HG03558 (cell line): Measurements from ENCODE around the gene PDLIM7.

Source experiments
- ATAC-seq: cut with Tn5 transposase; IDR thresholded peaks from one replicate; pipeline ENCODE4 v1.9.1; 2021; ENCODE audit warnings: moderate number of reproducible peaks; ENCODE audit not compliant: unreplicated experiment; ENCODE audit errors: extremely low read depth

Gene PDLIM7

DNA sequence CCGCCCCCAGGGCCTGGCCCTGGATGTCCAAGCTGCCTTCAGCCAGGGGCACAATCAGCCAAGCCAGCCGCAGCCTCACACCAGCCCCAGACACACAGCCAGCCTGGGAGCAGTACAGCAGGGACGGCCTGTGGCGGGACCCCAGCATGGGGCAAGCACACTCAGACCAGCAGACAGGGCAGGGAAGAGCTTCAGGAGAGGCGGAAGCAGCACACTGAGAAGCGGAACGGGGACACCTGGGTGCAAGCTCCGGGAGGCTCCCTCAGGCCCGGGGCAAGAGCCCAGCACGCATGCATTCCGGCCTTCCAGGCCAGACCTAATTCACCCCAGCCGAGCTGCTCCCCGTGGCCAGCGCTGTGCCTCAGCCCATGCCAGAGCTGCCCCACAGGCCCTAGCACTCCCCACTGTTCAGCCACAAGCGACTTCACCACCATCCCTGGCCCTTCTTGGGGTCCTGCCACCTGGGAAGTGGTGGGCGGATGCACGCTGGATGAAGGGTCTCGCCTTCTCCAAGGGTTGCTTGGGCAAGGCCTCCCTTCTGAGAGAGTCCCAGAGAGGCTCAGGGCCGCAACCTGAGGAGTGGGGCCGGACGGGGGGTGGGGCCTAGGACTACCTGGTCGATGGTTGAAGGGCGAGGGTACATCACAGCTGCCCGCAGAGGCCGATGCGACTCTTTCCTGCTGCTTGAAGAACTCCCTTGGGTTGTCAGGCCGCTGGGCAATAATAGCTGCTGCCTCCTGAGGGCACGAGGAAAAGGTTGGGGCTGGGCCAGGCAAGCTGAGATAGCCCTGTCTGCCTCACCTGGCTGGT lies 37.4 kb downstream of the PDLIM7 start:
- no peak for ATAC-seq

DNA sequence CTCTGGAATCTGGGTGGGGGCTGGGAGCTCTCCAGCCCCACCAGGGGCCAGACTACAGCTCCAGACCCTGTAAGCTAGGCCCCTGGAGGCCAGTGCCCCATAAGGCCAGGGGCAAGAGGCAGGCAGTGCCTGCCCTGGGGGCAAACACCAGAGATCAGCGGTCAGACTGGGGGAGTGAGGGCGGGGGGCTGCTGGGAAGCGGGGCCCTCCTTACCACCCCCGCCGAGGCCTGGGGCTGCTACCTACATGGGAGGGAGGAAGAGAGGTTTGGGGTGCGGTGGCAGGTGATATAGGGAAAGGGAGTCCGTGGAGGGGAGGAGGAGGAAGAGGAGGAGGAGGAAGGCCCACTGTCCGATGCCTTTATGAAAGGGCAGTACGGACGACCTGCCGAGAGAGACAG lies 38.0 kb downstream of the PDLIM7 start:
- no peak for ATAC-seq

DNA sequence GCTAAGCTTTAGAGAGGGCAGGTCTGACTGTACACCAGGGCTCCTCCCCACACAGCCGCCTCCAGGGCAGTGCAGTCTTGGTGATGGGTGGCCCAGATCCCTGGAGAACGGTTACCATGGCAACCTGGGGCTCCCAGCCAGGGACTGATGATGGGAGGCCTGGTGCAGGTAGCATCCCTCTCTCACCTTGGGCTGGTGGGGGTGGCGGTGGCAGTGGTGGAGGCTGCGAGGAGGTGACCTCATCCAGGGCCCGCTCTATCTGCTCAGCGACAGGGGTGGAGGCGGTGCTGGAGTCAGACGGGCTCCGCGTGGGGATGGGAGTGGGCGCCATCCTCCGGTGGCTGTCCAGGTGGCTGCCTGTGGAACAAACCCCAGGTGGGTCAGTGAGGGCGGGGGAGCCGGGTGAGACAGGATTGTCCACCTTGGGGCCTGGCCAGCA lies 38.5 kb downstream of the PDLIM7 start:
- ATAC-seq, result no peak

DNA sequence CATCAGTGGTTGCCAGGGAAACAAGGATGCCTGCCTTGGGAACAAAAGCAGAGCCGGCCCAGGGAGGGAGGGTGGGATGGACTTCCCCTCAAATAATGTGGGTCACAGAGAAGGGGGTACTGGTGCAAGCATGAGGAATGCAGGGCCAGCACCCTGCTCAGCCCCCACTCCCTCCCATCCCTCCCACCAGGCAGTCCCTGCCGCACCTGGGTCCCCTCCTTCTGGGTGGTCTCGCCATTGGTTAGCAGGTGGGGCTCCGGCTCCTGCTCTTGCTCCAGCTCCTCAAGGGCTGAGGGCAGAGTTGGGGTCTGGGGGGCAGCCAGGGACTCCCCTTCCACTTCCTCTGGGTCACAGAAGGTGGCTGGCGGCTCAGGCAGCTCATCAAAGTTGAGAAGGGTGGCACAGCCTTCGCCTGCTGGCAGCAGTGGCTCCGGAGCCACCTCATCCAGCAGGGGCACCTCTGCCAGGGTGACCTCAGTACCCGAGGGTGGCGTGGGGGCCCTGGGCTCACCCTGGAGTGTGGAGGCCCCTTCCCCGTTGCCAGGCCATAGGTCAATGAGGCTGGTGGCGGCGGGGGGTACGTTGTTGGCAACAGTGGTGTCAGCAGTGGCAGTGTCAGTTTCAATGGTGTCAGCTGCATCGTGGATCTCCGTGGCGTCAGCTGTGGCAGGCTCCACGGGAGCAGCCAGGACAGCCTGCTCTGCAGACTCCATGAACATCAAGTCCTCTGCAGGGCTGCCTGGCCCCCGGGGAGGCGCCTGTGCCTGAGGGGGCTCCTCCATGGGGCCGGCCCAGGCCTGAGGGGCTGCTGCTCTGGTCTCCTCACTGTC lies 39.3 kb downstream of the PDLIM7 start:
- ATAC-seq, result no peak

DNA sequence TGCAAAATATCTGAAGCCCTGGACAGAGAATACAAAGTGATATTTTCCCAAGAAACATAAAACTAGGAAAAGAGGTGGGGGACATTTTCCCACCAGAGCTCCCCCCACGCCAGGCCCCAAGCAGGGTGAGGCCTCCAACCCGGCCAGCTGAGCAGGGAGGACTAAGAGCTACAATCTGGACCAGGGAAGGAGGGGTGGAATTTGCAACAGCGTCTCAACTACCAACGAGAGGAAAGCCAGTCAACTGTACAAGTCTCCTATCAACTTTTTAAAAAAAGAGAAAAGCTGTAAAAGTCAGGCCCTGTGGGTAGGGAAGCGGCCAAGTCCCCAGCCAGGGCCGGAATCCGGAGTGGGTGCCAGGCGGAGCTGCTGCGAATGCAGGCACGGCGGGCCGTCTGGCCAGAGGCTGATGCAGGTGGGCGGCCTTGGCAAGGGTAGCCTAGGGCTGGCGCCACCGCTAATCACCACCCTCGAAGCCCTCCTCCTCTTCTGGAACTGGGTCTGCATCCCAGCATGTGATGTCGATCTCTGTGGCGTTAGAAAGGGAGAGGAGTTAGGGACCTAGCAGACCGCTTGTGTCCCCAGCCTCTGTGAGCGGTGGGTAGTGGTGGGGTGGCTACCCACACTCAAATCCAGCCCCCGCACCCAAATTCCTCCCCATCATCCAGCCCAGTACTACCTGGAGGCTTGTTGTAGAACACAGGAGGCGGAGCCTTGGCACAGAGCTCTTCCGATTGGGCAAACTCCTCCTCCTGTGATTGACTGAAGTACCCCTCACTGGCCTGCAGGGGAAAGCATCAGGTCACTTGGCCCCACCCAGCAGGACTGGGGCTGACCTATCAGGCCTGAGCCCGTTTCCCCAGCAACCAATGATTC lies 40.2 kb downstream of the PDLIM7 start:
- peak; percentile 32 for ATAC-seq

DNA sequence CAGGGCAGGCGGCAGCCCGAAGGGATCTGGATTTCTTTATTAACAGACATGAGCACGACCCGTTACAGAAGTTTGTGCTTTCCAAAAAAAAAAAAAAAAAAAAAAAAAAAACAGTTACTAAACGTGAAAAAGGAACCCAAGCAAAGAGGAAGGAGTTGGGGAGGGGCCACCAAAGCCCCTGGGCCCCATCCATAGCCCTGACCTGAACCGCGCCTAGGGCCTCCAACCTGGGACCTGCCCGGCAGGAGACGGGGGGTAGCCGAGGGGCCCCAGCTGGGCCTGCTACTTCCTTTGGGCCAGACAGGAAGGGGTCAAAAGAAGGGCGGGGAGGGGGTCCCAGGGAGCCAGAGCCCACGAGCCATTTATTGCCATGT lies 40.8 kb downstream of the PDLIM7 start:
- ATAC-seq, result no peak

DNA sequence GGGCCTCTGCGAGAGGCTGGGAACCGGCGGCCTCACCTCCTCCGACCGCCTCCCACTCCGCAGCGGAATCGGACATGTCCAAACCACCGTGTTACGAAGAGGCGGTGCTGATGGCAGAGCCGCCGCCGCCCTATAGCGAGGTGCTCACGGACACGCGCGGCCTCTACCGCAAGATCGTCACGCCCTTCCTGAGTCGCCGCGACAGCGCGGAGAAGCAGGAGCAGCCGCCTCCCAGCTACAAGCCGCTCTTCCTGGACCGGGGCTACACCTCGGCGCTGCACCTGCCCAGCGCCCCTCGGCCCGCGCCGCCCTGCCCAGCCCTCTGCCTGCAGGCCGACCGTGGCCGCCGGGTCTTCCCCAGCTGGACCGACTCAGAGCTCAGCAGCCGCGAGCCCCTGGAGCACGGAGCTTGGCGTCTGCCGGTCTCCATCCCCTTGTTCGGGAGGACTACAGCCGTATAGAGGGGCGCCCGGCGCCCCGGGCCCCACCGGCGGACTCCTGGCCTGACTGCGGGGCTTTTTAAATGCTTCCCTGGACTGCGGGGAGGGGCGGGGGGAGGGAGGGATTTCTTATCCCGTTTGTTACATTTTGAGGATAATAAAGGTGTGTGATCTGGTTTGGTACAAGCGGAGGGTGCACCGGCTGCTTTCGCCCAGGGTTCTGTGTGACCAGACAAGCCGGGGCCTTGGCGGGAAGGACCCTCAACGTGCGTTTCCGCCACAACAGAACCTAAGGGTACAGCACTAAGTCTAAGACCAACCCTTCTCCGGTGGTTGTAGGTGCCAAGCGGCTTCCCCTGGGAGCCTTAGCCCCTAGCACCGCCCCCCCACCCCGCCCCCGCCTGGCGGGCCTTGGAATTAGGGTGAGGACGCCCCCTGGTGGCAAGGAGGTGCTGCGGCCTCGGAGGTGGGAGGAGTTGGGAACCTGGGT lies 41.5 kb downstream of the PDLIM7 start:
- ATAC-seq, result peak; percentile 2

DNA sequence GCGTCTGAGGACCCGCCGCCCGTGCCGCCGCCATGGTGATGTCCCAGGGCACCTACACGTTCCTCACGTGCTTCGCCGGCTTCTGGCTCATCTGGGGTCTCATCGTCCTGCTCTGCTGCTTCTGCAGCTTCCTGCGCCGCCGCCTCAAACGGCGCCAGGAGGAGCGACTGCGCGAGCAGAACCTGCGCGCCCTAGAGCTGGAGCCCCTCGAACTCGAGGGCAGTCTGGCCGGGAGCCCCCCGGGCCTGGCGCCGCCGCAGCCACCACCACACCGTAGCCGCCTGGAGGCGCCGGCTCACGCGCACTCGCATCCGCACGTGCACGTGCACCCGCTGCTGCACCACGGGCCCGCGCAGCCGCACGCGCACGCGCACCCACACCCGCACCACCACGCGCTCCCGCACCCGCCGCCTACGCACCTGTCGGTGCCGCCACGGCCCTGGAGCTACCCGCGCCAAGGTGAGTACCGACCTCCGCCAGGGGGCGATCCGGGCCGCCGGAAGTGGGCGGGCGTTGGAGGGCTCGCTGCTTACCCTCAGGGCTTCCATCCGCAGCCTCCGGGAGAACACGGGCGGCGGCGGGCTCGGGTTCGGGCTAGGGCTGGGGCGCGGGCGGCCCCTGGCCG lies 42.3 kb downstream of the PDLIM7 start:
- peak; percentile 31 for ATAC-seq

DNA sequence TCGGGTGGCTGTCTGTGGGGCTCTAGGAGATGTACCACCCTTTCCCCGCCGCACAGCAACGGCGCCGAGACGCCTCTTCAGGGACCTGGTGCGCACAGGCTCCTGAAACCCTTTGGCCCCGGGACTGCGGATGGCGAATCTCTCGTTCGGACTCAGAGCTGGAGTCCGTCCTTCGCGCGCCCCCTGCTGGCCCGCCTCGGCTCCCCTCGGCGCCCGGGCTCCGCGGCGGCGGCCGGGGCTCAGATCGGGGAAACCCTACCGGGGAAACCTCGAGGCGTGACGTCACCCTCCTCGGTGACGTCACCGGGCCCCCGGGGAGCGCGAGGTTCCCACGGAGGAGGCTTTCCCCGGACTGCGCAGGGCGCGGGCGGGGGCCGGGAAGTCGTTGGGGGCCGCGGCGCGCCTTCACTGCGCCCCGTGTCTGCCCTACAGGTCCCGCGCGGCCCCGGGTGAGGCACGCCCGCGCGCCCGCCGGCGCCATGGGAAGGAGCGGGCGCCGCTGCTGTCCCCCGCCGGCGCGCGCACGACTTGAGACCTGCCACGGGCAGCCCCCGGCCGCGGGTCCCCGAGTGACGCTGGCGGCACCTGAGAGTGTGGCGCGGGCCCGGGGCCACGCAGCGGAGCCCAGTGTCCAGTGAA lies 42.9 kb downstream of the PDLIM7 start:
- peak; percentile 34 for ATAC-seq

DNA sequence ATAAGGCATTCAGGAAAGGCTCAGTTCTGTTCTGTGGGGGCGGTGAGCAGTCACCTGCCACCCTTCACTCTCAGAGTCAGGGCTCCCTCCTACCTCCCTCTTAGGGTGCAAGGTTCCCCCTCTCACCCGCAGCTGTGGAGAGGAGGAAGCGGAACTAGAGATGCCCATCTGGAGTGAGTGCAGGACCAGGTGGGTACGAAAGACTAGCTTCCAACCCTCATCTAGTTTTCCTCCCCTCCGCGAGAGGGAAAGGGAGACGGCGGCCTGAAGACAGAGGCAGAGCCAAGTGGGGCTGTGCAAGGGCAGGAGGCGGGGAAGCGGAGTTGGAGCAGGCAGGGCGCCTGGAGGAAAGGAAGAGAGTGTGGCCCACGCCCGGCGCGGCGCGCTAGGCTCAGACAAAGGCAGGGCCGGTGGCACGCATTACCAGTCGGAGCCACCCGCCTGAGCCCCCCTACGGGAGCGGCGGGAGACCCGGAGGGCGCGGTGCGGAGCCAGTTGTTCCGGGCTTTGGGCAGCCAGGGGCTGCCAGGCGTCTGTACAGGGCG lies 43.5 kb downstream of the PDLIM7 start:
- no peak for ATAC-seq

DNA sequence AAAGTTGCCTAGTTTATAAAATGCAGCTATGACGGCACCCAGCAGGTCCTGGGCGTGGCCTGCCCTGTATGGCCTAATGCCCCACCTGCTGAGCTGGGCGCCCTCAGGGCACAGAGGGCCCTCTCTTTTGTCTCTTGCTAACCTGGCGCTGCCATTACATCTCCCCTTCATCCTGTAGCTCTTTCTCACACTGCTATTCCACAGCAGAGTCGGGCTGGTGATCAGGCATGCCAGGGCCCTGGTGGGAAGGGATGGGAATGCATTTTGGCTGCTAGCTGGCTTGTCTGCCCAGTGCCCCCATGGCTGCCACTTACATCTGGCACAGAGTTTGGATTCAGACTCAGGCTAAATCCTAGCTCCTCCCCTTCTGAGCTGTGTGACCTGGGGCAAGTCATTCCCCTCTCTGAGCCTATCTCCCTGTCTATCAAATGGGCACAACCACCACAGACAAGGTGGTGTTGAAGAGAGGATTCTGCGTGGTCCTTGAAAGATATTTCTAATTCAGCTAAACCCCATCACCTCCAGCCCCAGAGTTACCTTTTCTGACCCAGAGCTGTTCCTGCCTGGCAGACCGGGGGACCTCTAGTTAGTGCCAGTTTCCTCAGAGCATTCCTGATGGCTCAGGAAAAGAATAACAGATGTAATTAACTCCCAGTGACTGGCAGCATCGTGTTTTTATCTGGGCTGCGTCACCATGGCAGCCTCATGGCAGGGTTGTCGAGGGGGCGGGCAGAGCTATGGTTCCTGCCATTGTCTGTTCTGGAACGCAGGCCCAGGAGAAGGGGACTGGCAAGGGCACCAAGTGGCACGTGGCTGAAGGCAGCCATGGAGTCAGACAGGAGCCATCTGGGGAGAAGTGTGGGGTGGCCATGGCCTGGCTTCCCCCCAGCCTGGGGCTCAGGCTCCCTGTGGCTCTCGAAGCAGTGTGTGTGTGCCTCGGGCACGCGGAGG lies 44.4 kb downstream of the PDLIM7 start:
- ATAC-seq, result no peak

DNA sequence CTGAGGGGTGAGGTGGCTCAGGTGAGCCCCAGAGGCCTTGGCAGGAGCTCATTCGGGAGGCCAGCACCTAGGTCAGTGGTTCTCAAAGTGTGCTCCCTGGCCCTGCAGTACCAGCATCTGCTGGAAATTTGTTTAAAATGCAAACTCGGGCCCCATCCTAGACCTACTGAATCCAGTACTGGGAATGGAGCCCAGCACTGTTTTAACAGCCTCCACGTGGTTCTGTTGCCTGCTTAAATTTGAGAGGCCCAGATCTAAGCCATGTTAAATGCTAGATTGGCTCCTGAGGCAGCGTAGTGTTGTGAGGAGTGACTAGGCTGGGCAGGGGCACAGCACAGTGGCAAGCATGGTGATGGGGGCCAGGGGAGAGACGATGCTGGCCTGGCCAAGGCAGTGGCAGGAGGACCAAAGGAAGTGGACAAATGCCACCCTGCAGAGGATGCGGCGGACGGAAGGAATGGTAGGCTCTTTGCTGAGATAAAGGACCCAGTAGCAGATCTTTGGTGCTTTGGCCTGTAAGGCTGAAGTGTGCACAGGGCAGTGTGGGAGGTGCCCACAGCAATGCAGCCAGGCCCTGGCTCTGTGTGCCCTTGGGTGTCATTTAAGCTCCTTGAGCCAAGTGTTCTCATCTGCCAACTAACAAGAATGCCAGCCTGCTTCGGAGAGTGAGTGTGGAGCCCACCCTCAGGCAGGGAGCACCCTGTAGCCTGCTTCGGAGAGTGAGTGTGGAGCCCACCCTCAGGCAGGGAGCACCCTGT lies 46.6 kb downstream of the PDLIM7 start:
- ATAC-seq, result no peak

DNA sequence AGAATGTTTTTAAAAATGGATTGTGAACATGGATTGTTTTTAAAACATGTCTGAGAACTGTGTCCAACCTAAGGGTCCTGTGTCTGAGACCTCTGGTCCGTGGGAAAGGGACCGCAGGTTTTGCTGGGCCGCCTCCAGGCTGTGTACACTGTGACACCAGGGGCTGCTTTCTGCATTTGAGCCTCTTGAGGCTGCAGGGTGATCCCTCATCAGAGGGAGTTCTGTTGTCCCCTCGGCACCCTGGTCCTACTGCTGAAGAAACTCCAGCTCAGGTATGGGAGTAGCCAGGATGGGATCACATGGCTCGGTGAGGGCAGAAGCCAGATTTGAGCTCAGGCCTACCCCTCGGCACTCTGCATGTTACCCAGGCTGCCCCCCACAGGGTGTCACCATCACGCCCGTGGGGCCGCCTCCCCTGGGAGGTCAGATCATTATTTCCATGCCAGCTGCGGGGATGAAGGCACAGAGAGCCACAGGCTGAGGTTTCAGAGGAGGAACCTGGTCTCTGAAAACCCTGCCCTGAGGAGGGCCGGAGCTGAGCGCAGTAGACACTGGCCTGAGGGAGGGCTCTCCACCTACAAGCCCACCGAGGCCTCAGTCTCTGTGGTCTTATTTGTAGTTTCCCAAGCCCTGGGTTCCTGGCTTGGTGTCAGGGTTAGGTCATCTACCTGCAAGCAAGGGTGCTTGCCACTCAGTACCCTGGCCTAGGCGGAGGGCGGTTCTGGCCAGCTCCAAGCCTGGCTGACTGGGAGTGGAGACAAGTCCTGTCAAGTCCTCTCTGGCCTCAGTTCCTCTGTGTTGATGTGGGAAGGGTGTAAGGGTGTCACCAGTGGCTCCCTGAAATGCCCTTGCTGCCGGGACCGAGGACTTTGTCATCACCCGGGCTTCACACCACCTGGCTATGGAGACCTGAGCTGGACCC lies 48.0 kb downstream of the PDLIM7 start:
- ATAC-seq, result no peak

DNA sequence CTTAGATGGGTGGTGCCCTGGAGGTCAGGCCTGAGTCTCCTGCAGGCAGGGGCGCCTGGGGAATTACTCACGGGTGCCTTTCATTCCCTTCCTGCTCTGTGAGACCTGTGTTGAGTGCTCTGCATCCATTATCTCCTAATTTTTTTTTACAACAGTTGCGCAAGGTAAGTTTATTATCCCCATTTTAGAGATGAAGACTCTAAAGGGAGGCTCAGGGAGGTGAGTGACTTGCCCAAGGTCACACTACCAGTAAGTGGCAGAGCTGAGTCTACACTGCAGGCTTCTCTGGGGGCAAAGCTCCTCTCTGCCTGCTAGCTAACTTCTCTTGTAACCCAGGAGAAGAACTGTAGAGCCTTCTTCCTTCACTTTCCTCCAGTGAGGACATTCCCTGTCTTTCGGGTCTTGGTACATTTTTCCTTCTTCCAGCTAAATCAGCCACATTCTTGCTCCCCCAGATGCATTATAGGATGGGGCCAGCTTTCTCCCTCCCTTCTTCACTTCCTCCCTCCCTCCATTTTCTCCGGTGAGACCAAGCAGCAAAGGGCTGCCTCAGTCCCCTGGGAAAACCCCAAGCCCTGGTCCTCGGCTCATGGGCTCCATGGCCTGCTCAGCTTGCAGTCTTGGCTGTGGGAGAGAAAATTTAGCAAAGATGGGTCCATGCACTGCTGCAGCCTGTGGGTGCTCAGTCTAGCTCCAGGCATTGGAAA lies 49.0 kb downstream of the PDLIM7 start:
- no peak for ATAC-seq
